Measurements from ENCODE around the gene DDX24. TPM values are rescaled to one million over a fixed set of nuclear protein-coding genes. Genes with fewer than 3 reads are reported as not detected.

The DDX24 gene
- total and polyA plus RNA-seq, 2 donors (not counting 1 experiment from before 2014, with no cell fraction given) = 143 to 192 TPM

- no peak overlapping the region for H2AFZ ChIP-seq (ENCODE audit: low read length)
- H3K27ac ChIP-seq (ENCODE audit: insufficient read depth, low read length) = no peak overlapping the region
- H3K4me2 ChIP-seq (ENCODE audit: extremely low read depth, insufficient read depth, low read length) = no peak overlapping the region
- no peaks in the 10 kb centered on the region for H3K36me3 ChIP-seq (ENCODE audit: control insufficient read depth, insufficient read depth, low read length)
- H3K4me1 ChIP-seq (ENCODE audit: control insufficient read depth, extremely low read depth, insufficient read depth, low read length) = no peaks in the 10 kb centered on the region
- TF ChIP-seq EZH2 (IDR thresholded peaks at IDR 0.05; ENCODE audit: low read length, missing control alignments) = no peak
- no peak for TF ChIP-seq CTCF (conservative IDR thresholded peaks at IDR 0.05 in 1 of 2, IDR thresholded peaks at IDR 0.05 in 1 of 2; ENCODE audit: low read depth in 1 of 2, low read length in 2 of 2)
- no peak overlapping the region for H3K4me3 ChIP-seq (replicated peaks in 1 of 4; ENCODE audit: control extremely low read depth in 1 of 4, insufficient read depth in 1 of 4, low read depth in 3 of 4, low read length in 4 of 4)
- H4K20me1 ChIP-seq (ENCODE audit: control insufficient read depth, extremely low read depth, insufficient read depth, low read length) = no peaks in the 10 kb centered on the region
- H3K9me3 ChIP-seq (ENCODE audit: control insufficient read depth, insufficient read depth, low read depth, low read length) = no peaks in the 10 kb centered on the region
- H3K79me2 ChIP-seq (ENCODE audit: control insufficient read depth, insufficient read depth, low read length) = no peaks in the 10 kb centered on the region
- H3K9ac ChIP-seq (ENCODE audit: insufficient read depth, low read length) = no peak overlapping the region
- no peaks in the 10 kb centered on the region for H3K27me3 ChIP-seq (ENCODE audit: control insufficient read depth, insufficient read depth, low read length)
- no peak for DNase-seq (ENCODE audit: low read depth in 2 of 2)
These were observed 49.1 kb downstream of the DDX24 start for GRCh38 chr14:94031883-94032279.

- TF ChIP-seq CTCF (conservative IDR thresholded peaks at IDR 0.05 in 1 of 2, IDR thresholded peaks at IDR 0.05 in 1 of 2; ENCODE audit: low read depth in 1 of 2, low read length in 2 of 2) (no peak), EZH2 (IDR thresholded peaks at IDR 0.05; ENCODE audit: low read length, missing control alignments) (no peak)
- no peaks in the 10 kb centered on the region for H3K9me3 ChIP-seq (ENCODE audit: control insufficient read depth, insufficient read depth, low read depth, low read length)
- H3K36me3 ChIP-seq (ENCODE audit: control insufficient read depth, insufficient read depth, low read length) = no peaks in the 10 kb centered on the region
- no peaks in the 10 kb centered on the region for H3K79me2 ChIP-seq (ENCODE audit: control insufficient read depth, insufficient read depth, low read length)
- no peaks in the 10 kb centered on the region for H3K4me1 ChIP-seq (ENCODE audit: control insufficient read depth, extremely low read depth, insufficient read depth, low read length)
- no peak overlapping the region for H3K4me2 ChIP-seq (ENCODE audit: extremely low read depth, insufficient read depth, low read length)
- H2AFZ ChIP-seq (ENCODE audit: low read length) = no peak overlapping the region
- no peak overlapping the region for H3K9ac ChIP-seq (ENCODE audit: insufficient read depth, low read length)
- H3K27ac ChIP-seq (ENCODE audit: insufficient read depth, low read length) = no peak overlapping the region
- no peak for DNase-seq (ENCODE audit: low read depth in 2 of 2)
- no peak overlapping the region for H3K4me3 ChIP-seq (replicated peaks in 1 of 4; ENCODE audit: control extremely low read depth in 1 of 4, insufficient read depth in 1 of 4, low read depth in 3 of 4, low read length in 4 of 4)
- H4K20me1 ChIP-seq (ENCODE audit: control insufficient read depth, extremely low read depth, insufficient read depth, low read length) = no peaks in the 10 kb centered on the region
- H3K27me3 ChIP-seq (ENCODE audit: control insufficient read depth, insufficient read depth, low read length) = no peaks in the 10 kb centered on the region
These were observed 49.7 kb downstream of the DDX24 start for GRCh38 chr14:94031161-94031882.

GRCh38 chr14:94030571-94030970 is 50.4 kb downstream of the DDX24 start:
- Histone ChIP-seq H3K36me3 (ENCODE audit: control insufficient read depth, insufficient read depth, low read length) (no peaks in the 10 kb centered on the region), H3K4me2 (ENCODE audit: extremely low read depth, insufficient read depth, low read length) (no peak overlapping the region), H4K20me1 (ENCODE audit: control insufficient read depth, extremely low read depth, insufficient read depth, low read length) (no peaks in the 10 kb centered on the region), H3K9me3 (ENCODE audit: control insufficient read depth, insufficient read depth, low read depth, low read length) (no peaks in the 10 kb centered on the region), H3K27me3 (ENCODE audit: control insufficient read depth, insufficient read depth, low read length) (no peaks in the 10 kb centered on the region), H3K79me2 (ENCODE audit: control insufficient read depth, insufficient read depth, low read length) (no peaks in the 10 kb centered on the region), H3K27ac (ENCODE audit: insufficient read depth, low read length) (no peak overlapping the region), H3K4me3 (replicated peaks in 1 of 4; ENCODE audit: control extremely low read depth in 1 of 4, insufficient read depth in 1 of 4, low read depth in 3 of 4, low read length in 4 of 4) (no peak overlapping the region), H3K4me1 (ENCODE audit: control insufficient read depth, extremely low read depth, insufficient read depth, low read length) (no peaks in the 10 kb centered on the region), H2AFZ (ENCODE audit: low read length) (no peak overlapping the region), H3K9ac (ENCODE audit: insufficient read depth, low read length) (no peak overlapping the region)
- DNase-seq (ENCODE audit: low read depth in 2 of 2) = no peak
- TF ChIP-seq EZH2 (IDR thresholded peaks at IDR 0.05; ENCODE audit: low read length, missing control alignments) = no peak

Measured in fibroblast of lung (primary cell).